Activated T-helper 17 cell treated with anti-CD3 and anti-CD28 coated beads, Interleukin-2, amount 50 U/mL, for 72 hours (primary cell): ENCODE data around the gene FAM107A. TPM values are rescaled to one million over a fixed set of nuclear protein-coding genes. Genes with fewer than 3 reads are reported as not detected.
"Not testable (repeated sequence)": the region's sequence is repeated elsewhere in the genome, so short reads cannot be mapped to it uniquely, and the experiment has no call there.

Source experiments
- ATAC-seq: fragments of 150-1000 bp; cut with Tn5 transposase; replicated peaks from 2 replicates; pipeline ENCODE4 v1.10.0; 2021; ENCODE audit warnings: mild to moderate bottlenecking, moderate library complexity
- H3K27ac Mint-ChIP-seq: one replicate; pipeline ENCODE4 v1.8.0; 2022; ENCODE audit warnings: mixed read lengths
- H3K27me3 Mint-ChIP-seq: one replicate; pipeline ENCODE4 v1.8.0; 2022; ENCODE audit warnings: mixed read lengths
- H3K36me3 Mint-ChIP-seq: one replicate; pipeline ENCODE4 v1.8.0; 2022; ENCODE audit warnings: low read depth, mild to moderate bottlenecking, mixed read lengths
- H3K4me1 Mint-ChIP-seq: one replicate; pipeline ENCODE4 v1.8.0; 2022; ENCODE audit warnings: mixed read lengths
- H3K4me3 Mint-ChIP-seq: one replicate; pipeline ENCODE4 v1.8.0; 2022; ENCODE audit warnings: mild to moderate bottlenecking, mixed read lengths
- H3K9me3 Mint-ChIP-seq: one replicate; pipeline ENCODE4 v1.8.0; 2022; ENCODE audit warnings: mixed read lengths
- total RNA-seq, 2 donors: library from RNA; stranded (reverse); gene quantifications; one replicate each; pipeline ENCODE4 v1.2.3, GENCODE V29; 2022

The FAM107A gene
- total RNA-seq, 2 donors from 2014 or later: not detected

GRCh38 chr3:58528629-58529028, 48.6 kb downstream of the FAM107A start:
- Mint-ChIP-seq H3K36me3 (no peaks in the 10 kb centered on the region), H3K4me1 (peaks cover 5% of the 10 kb centered on the region), H3K9me3 (no peaks in the 10 kb centered on the region), H3K27me3 (no peaks in the 10 kb centered on the region), H3K27ac (no peak overlapping the region), H3K4me3 (no peak overlapping the region)
- ATAC-seq: no peak

GRCh38 chr3:58527440-58527839, 49.8 kb downstream of the FAM107A start:
- ATAC-seq, H3K4me1 Mint-ChIP-seq, H3K27ac Mint-ChIP-seq, H3K4me3 Mint-ChIP-seq, H3K36me3 Mint-ChIP-seq, H3K27me3 Mint-ChIP-seq, H3K9me3 Mint-ChIP-seq: not testable (repeated sequence)

GRCh38 chr3:58526515-58526957, 50.7 kb downstream of the FAM107A start:
- Mint-ChIP-seq H3K27me3 (no peaks in the 10 kb centered on the region), H3K27ac (no peak overlapping the region), H3K4me3 (no peak overlapping the region), H3K4me1 (no peaks in the 10 kb centered on the region), H3K36me3 (no peaks in the 10 kb centered on the region), H3K9me3 (no peaks in the 10 kb centered on the region)
- ATAC-seq: peak; percentile 31

- H3K4me1 Mint-ChIP-seq: no peaks in the 10 kb centered on the region
- H3K4me3 Mint-ChIP-seq: no peak overlapping the region
- H3K36me3 Mint-ChIP-seq: no peaks in the 10 kb centered on the region
- no peaks in the 10 kb centered on the region for H3K9me3 Mint-ChIP-seq
- H3K27me3 Mint-ChIP-seq: no peaks in the 10 kb centered on the region
- H3K27ac Mint-ChIP-seq: no peak overlapping the region
- no peak for ATAC-seq
These were observed 52.8 kb downstream of the FAM107A start for GRCh38 chr3:58524326-58524888.

DNA sequence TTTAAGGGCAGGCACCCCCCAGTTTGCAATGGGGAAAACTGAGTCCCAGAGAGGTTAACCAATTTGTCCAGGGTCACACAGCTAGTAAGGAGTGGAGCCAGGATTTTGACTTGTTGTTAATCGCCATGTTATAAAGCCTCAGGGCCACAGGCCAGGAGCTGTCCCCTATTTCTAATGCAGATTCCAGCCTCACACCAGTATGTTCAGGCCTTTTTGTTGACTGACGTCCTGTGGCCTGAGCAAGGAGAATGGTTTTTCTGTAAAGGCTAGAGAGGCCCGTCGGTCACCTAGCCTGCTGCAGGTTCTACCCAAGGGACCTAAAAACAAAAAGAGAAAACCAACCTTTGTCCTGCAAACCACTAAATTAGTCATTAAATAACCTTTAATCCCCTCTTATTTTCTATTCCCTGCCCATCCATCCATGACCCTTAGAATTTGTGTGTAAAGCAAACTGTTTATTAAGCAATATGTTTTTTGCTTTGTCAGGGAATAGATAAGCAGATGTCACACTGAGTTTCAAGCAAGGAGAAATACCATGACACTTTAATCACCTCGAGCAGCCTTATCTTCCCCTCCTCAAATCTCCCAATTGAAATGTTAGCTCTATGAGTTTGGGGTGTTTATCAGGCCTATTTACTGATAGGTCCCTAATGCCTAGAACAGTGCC, 54.3 kb downstream of the FAM107A start:
- Mint-ChIP-seq H3K4me1 (no peaks in the 10 kb centered on the region), H3K9me3 (no peaks in the 10 kb centered on the region), H3K36me3 (no peaks in the 10 kb centered on the region), H3K4me3 (no peak overlapping the region), H3K27me3 (no peaks in the 10 kb centered on the region), H3K27ac (no peak overlapping the region)
- no peak for ATAC-seq

DNA sequence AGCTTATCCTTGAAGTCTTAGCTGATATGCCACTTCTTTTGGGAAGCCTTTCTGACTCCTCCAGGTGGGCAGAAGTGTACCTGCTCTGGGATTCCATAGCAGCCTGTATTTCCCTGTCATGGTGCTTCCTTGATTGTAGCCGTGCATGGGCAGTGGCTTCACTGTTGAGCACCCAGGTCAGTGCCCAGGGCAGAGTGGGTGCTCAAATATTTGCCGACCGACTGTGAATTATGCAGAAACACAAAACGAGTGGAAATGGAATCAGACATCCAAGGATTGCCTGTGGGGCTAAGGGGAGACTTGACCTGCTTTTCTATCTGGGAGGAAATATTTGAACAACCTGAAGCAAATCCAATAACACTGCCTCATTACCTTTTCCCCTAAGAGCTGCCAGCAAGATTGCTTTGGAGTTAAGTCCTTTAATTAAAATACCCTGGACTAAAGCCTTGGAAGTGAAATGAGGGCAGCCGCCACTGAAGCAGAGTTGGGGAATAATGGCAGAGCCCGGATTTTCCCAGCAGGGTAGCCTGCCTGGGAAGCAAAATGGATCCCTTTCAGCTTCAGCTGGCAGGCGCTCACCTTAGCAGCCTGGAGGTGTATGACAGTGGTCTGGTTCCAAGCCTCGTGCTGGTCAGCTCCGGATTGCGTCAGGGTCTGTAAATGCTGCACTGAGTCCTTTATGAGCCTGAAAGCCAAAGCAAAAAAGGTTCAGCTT, 55.1 kb downstream of the FAM107A start:
- H3K4me3 Mint-ChIP-seq: no peak overlapping the region
- H3K27ac Mint-ChIP-seq: no peak overlapping the region
- no peaks in the 10 kb centered on the region for H3K4me1 Mint-ChIP-seq
- no peaks in the 10 kb centered on the region for H3K9me3 Mint-ChIP-seq
- no peaks in the 10 kb centered on the region for H3K27me3 Mint-ChIP-seq
- no peaks in the 10 kb centered on the region for H3K36me3 Mint-ChIP-seq
- no peak for ATAC-seq

GRCh38 chr3:58521336-58521670, 55.9 kb downstream of the FAM107A start:
- ATAC-seq: no peak
- no peaks in the 10 kb centered on the region for H3K36me3 Mint-ChIP-seq
- no peak overlapping the region for H3K4me3 Mint-ChIP-seq
- no peaks in the 10 kb centered on the region for H3K4me1 Mint-ChIP-seq
- no peak overlapping the region for H3K27ac Mint-ChIP-seq
- H3K9me3 Mint-ChIP-seq: no peaks in the 10 kb centered on the region
- H3K27me3 Mint-ChIP-seq: no peaks in the 10 kb centered on the region

- no peak for ATAC-seq
- H3K4me1 Mint-ChIP-seq: no peaks in the 10 kb centered on the region
- no peak overlapping the region for H3K27ac Mint-ChIP-seq
- H3K36me3 Mint-ChIP-seq: no peaks in the 10 kb centered on the region
- H3K4me3 Mint-ChIP-seq: no peak overlapping the region
- H3K9me3 Mint-ChIP-seq: no peaks in the 10 kb centered on the region
- H3K27me3 Mint-ChIP-seq: no peaks in the 10 kb centered on the region
These were observed 56.5 kb downstream of the FAM107A start for GRCh38 chr3:58520403-58521335.

DNA sequence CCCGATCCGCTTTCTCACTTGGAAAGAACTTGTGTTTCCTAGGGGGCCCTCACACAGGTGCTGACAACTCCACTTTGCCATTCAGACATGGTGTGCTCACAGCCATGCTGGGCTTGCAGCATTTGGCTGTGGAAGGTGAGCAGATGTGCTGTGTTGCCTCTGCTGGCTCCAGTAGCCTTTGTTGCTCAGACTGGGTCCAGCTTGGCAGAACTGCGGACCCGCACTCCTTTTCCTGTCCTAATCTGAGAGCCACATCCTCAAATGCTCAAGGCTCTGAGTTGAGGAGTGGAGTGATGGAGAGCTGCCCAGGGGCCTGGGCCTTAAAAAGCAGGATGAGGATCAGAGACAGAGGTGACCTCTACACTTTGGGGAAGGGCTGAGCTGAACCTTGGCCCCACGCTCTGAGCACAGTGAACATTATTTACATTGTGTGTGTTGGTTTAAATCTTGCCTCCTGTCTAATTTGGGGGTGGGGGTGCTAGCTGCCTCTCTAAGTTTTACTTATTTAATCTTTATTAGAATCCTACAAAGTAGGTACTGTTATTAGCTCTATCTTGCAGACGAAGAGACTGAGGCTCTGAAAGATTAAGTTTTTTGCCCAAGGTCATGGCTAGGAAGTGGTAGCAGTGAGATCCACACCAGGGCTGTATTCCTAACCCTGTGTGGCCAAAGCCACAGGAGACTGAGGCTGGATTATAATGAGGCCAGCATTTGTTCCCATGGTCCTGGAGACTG, 57.4 kb downstream of the FAM107A start:
- Mint-ChIP-seq H3K9me3 (no peaks in the 10 kb centered on the region), H3K4me1 (no peaks in the 10 kb centered on the region), H3K36me3 (no peaks in the 10 kb centered on the region), H3K4me3 (no peak overlapping the region), H3K27ac (no peak overlapping the region), H3K27me3 (no peaks in the 10 kb centered on the region)
- no peak for ATAC-seq

GRCh38 chr3:58518291-58518789, 58.9 kb downstream of the FAM107A start:
- no peaks in the 10 kb centered on the region for H3K4me1 Mint-ChIP-seq
- H3K9me3 Mint-ChIP-seq: no peaks in the 10 kb centered on the region
- H3K27me3 Mint-ChIP-seq: no peaks in the 10 kb centered on the region
- no peak overlapping the region for H3K4me3 Mint-ChIP-seq
- no peaks in the 10 kb centered on the region for H3K36me3 Mint-ChIP-seq
- no peak overlapping the region for H3K27ac Mint-ChIP-seq
- no peak for ATAC-seq

GRCh38 chr3:58514405-58514804, 62.8 kb downstream of the FAM107A start:
- H3K4me3 Mint-ChIP-seq: no peak overlapping the region
- no peak overlapping the region for H3K27ac Mint-ChIP-seq
- no peaks in the 10 kb centered on the region for H3K4me1 Mint-ChIP-seq
- no peak for ATAC-seq
- peaks cover 3% of the 10 kb centered on the region for H3K9me3 Mint-ChIP-seq
- no peaks in the 10 kb centered on the region for H3K36me3 Mint-ChIP-seq
- H3K27me3 Mint-ChIP-seq: no peaks in the 10 kb centered on the region
